Brain pericyte (primary cell): ENCODE results near the gene DDIT4.
A peak's percentile ranks its signal among the peaks of the same experiment; 100 is the strongest.
"Not testable (repeated sequence)": the region's sequence is repeated elsewhere in the genome, so short reads cannot be mapped to it uniquely, and the experiment has no call there.

Experiments
- DNase-seq: peaks from one replicate; pipeline ENCODE4 v3.0.0-alpha.2; 2012; ENCODE audit warnings: low read depth, low spot score

DDIT4 gene

GRCh38 chr10:72267819-72268399 lies 5.8 kb upstream of the DDIT4 start:
- no peak for DNase-seq

GRCh38 chr10:72268475-72269200 lies 5.1 kb upstream of the DDIT4 start:
- not testable (repeated sequence) for DNase-seq

GRCh38 chr10:72270607-72271281 lies 3.0 kb upstream of the DDIT4 start:
- DNase-seq = no peak

- peak; percentile 83 for DNase-seq
Observed at GRCh38 chr10:72272689-72273409, 875 bp upstream of the DDIT4 start.

GRCh38 chr10:72274213-72274729 lies 547 bp downstream of the DDIT4 start:
- no peak for DNase-seq

- DNase-seq = no peak
Observed at GRCh38 chr10:72274730-72275350, 1.1 kb downstream of the DDIT4 start.

GRCh38 chr10:72275351-72276012 lies 1.8 kb downstream of the DDIT4 start:
- DNase-seq = no peak

- DNase-seq = no peak
Observed at GRCh38 chr10:72276013-72276387, 2.3 kb downstream of the DDIT4 start.

GRCh38 chr10:72276421-72277339 lies 3.0 kb downstream of the DDIT4 start:
- DNase-seq = no peak

- no peak for DNase-seq
Observed at GRCh38 chr10:72277340-72277995, 3.7 kb downstream of the DDIT4 start.

- no peak for DNase-seq
Observed at GRCh38 chr10:72277996-72278667, 4.4 kb downstream of the DDIT4 start.

- no peak for DNase-seq
Observed at GRCh38 chr10:72278668-72279393, 5.1 kb downstream of the DDIT4 start.

- DNase-seq = not testable (repeated sequence)
Observed at GRCh38 chr10:72279587-72279986, 5.9 kb downstream of the DDIT4 start.

- DNase-seq = no peak
Observed at GRCh38 chr10:72283131-72283530, 9.4 kb downstream of the DDIT4 start.

- no peak for DNase-seq
Observed at GRCh38 chr10:72285972-72286521, 12.3 kb downstream of the DDIT4 start.

- no peak for DNase-seq
Observed at GRCh38 chr10:72291019-72291532, 17.4 kb downstream of the DDIT4 start.

- no peak for DNase-seq
Observed at GRCh38 chr10:72292223-72292691, 18.5 kb downstream of the DDIT4 start.
